GM12878 (cell line): Measurements from ENCODE around the gene LRRC41. TPM values are rescaled to one million over a fixed set of nuclear protein-coding genes. Genes with fewer than 3 reads are reported as not detected.
A peak's percentile ranks its signal among the peaks of the same experiment; 100 is the strongest.
"Not testable (repeated sequence)": the region's sequence is repeated elsewhere in the genome, so short reads cannot be mapped to it uniquely, and the experiment has no call there.

ENCODE experiments used
- ATAC-seq: fragments of 200-7000 bp; cut with Tn5 transposase; 3 replicates; pipeline ENCODE4 v1.9.1; 2020; ENCODE audit warnings: mild to moderate bottlenecking, moderate library complexity
- BruUV-seq: library from RNA; stranded (reverse); fragments of 400-500 nt; replicated peaks from 2 replicates; lab custom pipeline; 2021; lab: Mats Ljungman, UMichigan
- CTCF ChIA-PET: fragments of 300-600 bp; sonication (Branson Sonifier 250); formaldehyde crosslinking; extraction: SDS; loops from one replicate; lab custom pipeline; 2021; ENCODE audit warnings: inconsistent platforms; lab: Yijun Ruan, JAX
- POLR2A ChIA-PET: fragments of 350-600 bp; formaldehyde crosslinking; extraction: SDS; loops from one replicate; lab custom pipeline; 2021; ENCODE audit warnings: inconsistent platforms; lab: Charles Lee
- RAD21 ChIA-PET: fragments of 300-600 bp; sonication (Branson Sonifier 250); formaldehyde crosslinking; loops from one replicate; lab custom pipeline; 2023; ENCODE audit warnings: antibody characterized with exemption; ENCODE audit not compliant: unreplicated experiment; lab: Charles Lee
- SMC1A ChIA-PET: fragments of 300-600 bp; sonication (Branson Sonifier 250); formaldehyde crosslinking; loops from one replicate; lab custom pipeline; 2023; ENCODE audit not compliant: unreplicated experiment, uncharacterized antibody; lab: Charles Lee
- DNase-seq: peaks from one replicate; pipeline ENCODE4 v3.0.0-alpha.2; 2011; ENCODE audit warnings: low read depth, low spot score
- FAIRE-seq: peaks from 3 replicates; lab custom pipeline; 2011; peaks lifted over from hg19 to GRCh38; lab: Jason Lieb, UNC
- H2AFZ ChIP-seq: 2 replicates; pipeline ENCODE4 v1.6.0; 2011; ENCODE audit warnings: low read depth, low read length, control low read depth; ENCODE audit not compliant: control insufficient read depth
- H3K27ac ChIP-seq: 2 replicates; pipeline ENCODE4 v1.5.1; 2011; ENCODE audit warnings: control low read depth; ENCODE audit not compliant: control insufficient read depth, insufficient read depth
- H3K27me3 ChIP-seq, 2 experiments: replicated peaks in 1 of 2; 2 replicates each; pipeline versions ENCODE4 v1.6.0 to v1.6.1; 2011; ENCODE audit warnings: low read length in 1 of 2; ENCODE audit not compliant: control insufficient read depth in 2 of 2, insufficient read depth in 2 of 2
- H3K36me3 ChIP-seq, 2 experiments: 2 replicates each; pipeline ENCODE4 v1.5.1; 2011; ENCODE audit warnings: low read length in 1 of 2; ENCODE audit not compliant: control insufficient read depth in 2 of 2, insufficient read depth in 2 of 2
- H3K4me1 ChIP-seq: 2 replicates; pipeline ENCODE4 v1.6.1; 2011; ENCODE audit warnings: mild to moderate bottlenecking, low read length, moderate library complexity, mixed read lengths; ENCODE audit not compliant: control insufficient read depth, insufficient read depth
- H3K4me2 ChIP-seq: 2 replicates; pipeline ENCODE4 v1.6.0; 2011; ENCODE audit warnings: control low read depth; ENCODE audit not compliant: control insufficient read depth, insufficient read depth
- H3K4me3 ChIP-seq: fragments of 200-600 bp; sonication (generic); 2 replicates; pipeline ENCODE4 v1.5.1; 2016
- H3K79me2 ChIP-seq: 2 replicates; pipeline ENCODE4 v1.6.0; 2011; ENCODE audit warnings: low read length; ENCODE audit not compliant: control insufficient read depth, insufficient read depth
- H3K9ac ChIP-seq: 2 replicates; pipeline ENCODE4 v1.8.0; 2011; ENCODE audit warnings: low read length, control low read depth, mixed read lengths; ENCODE audit not compliant: control insufficient read depth, insufficient read depth
- H3K9me3 ChIP-seq: replicated peaks from 3 replicates; pipeline ENCODE4 v1.5.1; 2011; ENCODE audit warnings: mild to moderate bottlenecking, low read length; ENCODE audit not compliant: control insufficient read depth, insufficient read depth
- H4K20me1 ChIP-seq: 2 replicates; pipeline ENCODE4 v1.6.0; 2011; ENCODE audit not compliant: control insufficient read depth, insufficient read depth
- BCL3 ChIP-seq: IDR thresholded peaks from 2 replicates; pipeline ENCODE4 v1.6.1; 2011; ENCODE audit warnings: borderline replicate concordance, low read depth, mild to moderate bottlenecking, moderate library complexity, low read length; ENCODE audit not compliant: insufficient read depth, poor library complexity, severe bottlenecking
- CBFB ChIP-seq: IDR thresholded peaks from 2 replicates; pipeline ENCODE4 v1.6.1; 2016; ENCODE audit warnings: antibody characterized with exemption, low read depth
- JUNB ChIP-seq: IDR thresholded peaks from 2 replicates; pipeline ENCODE4 v1.6.1; 2016; ENCODE audit warnings: antibody characterized with exemption, mild to moderate bottlenecking
- KDM1A ChIP-seq: fragments of 200-600 bp; sonication (generic); IDR thresholded peaks from 2 replicates; pipeline ENCODE4 v1.6.1; 2016; ENCODE audit warnings: borderline replicate concordance
- LARP7 ChIP-seq: fragments of 450-650 bp; IDR thresholded peaks from 2 replicates; pipeline ENCODE4 v1.6.1; 2017; ENCODE audit warnings: mild to moderate bottlenecking
- NFYA ChIP-seq: IDR thresholded peaks from 2 replicates; pipeline ENCODE4 v1.6.1; 2011; ENCODE audit warnings: low read depth, mild to moderate bottlenecking, low read length, improper control_type of control experiment, borderline replicate concordance
- PAX8 ChIP-seq: fragments of 450-650 bp; IDR thresholded peaks from 2 replicates; pipeline ENCODE4 v1.6.1; 2017; ENCODE audit warnings: mild to moderate bottlenecking, moderate library complexity
- REST ChIP-seq: IDR thresholded peaks from 2 replicates; pipeline ENCODE4 v1.6.1; 2012; ENCODE audit warnings: mild to moderate bottlenecking, low read depth, low read length
- RUNX3 ChIP-seq: IDR thresholded peaks from 2 replicates; pipeline ENCODE4 v1.6.1; 2012; ENCODE audit warnings: low read length, inconsistent platforms
- WGBS: methylation state at CpG from one replicate; pipeline ENCODE4 v1.1.6; 2016; ENCODE audit warnings: low lambda C conversion rate; ENCODE audit not compliant: insufficient replicate concordance, insufficient coverage; ENCODE audit errors: missing lambda C conversion rate; 5-methylcytosine and 5-hydroxymethylcytosine counted together
- in situ Hi-C: fragments of 300-500 bp; cut with MboI; formaldehyde crosslinking; loops from 9 replicates; pipeline ENCODE4 v1.14.3; 2018; ENCODE audit warnings: mixed read lengths
- intact Hi-C: fragments of 100-400 bp; cut with micrococcal nuclease; formaldehyde crosslinking; loops from one replicate; pipeline ENCODE4 v1.14.2; 2022; ENCODE audit not compliant: unreplicated experiment
- polyA plus RNA-seq, 11 experiments: library from polyadenylated mRNA; depleted of rRNA in 4 of 11; unstranded in 6 of 11; stranded (reverse) in 5 of 11; fragments of >200 nt; fragmentation: Nextera tagmentation in 4 of 11; fragmentation: Illumina TruSeq in 1 of 11; extraction: Ambion mirVana in 4 of 11; extraction: Trizol in 1 of 11; gene quantifications; 1 replicate in 1 of 11; 2 replicates in 10 of 11; pipeline versions ENCODE4 v1.2.1 to v1.2.3, GENCODE V29; 2011 to 2016; ENCODE audit warnings: inconsistent platforms in 2 of 11, missing spikeins in 2 of 11, low read depth in 1 of 11
- total RNA-seq, 4 experiments: library from RNA; depleted of rRNA in 3 of 4; stranded (reverse); fragments of >200 nt in 3 of 4; fragmentation: Illumina TruSeq in 1 of 4; extraction: Trizol in 1 of 4; gene quantifications; 2 replicates each; pipeline versions ENCODE4 v1.2.1 to v1.2.3, GENCODE V29; 2013 to 2021

The LRRC41 gene
- total and polyA plus RNA-seq, 10 of the 15 experiments (the other 5 are each of a cell fraction or from before 2014, with no cell fraction given): 12.0 to 79.9 (median 48.5) TPM

- TF ChIP-seq KDM1A: no peak
- TF ChIP-seq PAX8: no peak
- peak; percentile 59 for TF ChIP-seq RUNX3
- TF ChIP-seq, all 136 proteins: peak for 63
Measured at GRCh38 chr1:46340404-46341221, 37.2 kb upstream of the LRRC41 start, which contains the start of gene NSUN4 (continued).

- POLR2A ChIA-PET: interaction anchor here (0.6 to 1.0 kb wide), 2 partner anchors 10 to 91 kb away, joined by 3 read pairs; no protein-coding TSS in a partner anchor
- CTCF ChIA-PET, ATAC-seq, H3K4me3 ChIP-seq, BruUV-seq, SMC1A ChIA-PET, H3K9ac ChIP-seq, H3K4me2 ChIP-seq, H3K9me3 ChIP-seq, H3K27ac ChIP-seq, RAD21 ChIA-PET, H3K27me3 ChIP-seq, FAIRE-seq, DNase-seq, H4K20me1 ChIP-seq, H3K36me3 ChIP-seq, in situ Hi-C loops, H2AFZ ChIP-seq: not testable (repeated sequence)
- Histone ChIP-seq H3K4me1 (peaks cover 35% of the 10 kb centered on the region), H3K79me2 (peaks cover 39% of the 10 kb centered on the region)
- 100% methylated on average over 9 of the region's 14 CpGs for WGBS
- intact Hi-C loops: loop anchor here (10.0 kb wide), 1 partner anchor 203 kb away; the partner anchor contains the start of gene PIK3R3
Measured at GRCh38 chr1:46337409-46337808, 34.0 kb upstream of the LRRC41 start.

- WGBS: 98% methylated on average over 3 of the region's 3 CpGs
- H3K4me3 ChIP-seq: no peak overlapping the region
- no peaks in the 10 kb centered on the region for H3K9me3 ChIP-seq
- no peak for ATAC-seq
- intact Hi-C loops (loop anchor here (10.0 kb wide), 1 partner anchor 200 kb away; the partner anchor contains the start of gene PIK3R3), in situ Hi-C loops (no loop called here)
- H3K27me3 ChIP-seq: no peaks in the 10 kb centered on the region
- H4K20me1 ChIP-seq: no peaks in the 10 kb centered on the region
- RAD21 ChIA-PET: interaction anchor here (0.6 to 1.5 kb wide), 3 partner anchors 9 to 809 kb away, joined by 3 to 6 read pairs (median 3); no protein-coding TSS in a partner anchor
- CTCF ChIA-PET: interaction anchor here (2.8 to 6.2 kb wide), 2 partner anchors 10 to 29 kb away, joined by 56 to 267 read pairs; partner anchors contain the start of genes LRRC41, NSUN4 and UQCRH
- H2AFZ ChIP-seq: no peak overlapping the region
- peaks cover 34% of the 10 kb centered on the region for H3K79me2 ChIP-seq
- no peak overlapping the region for H3K9ac ChIP-seq
- no peaks in the 10 kb centered on the region for H3K36me3 ChIP-seq
- no peak for FAIRE-seq
- peaks cover 29% of the 10 kb centered on the region for H3K4me1 ChIP-seq
- POLR2A ChIA-PET: no interaction called here
- H3K4me2 ChIP-seq: no peak overlapping the region
- DNase-seq: no peak
- no peak overlapping the region for H3K27ac ChIP-seq
- no TSS peak for BruUV-seq
- SMC1A ChIA-PET: interaction anchor here (0.9 to 4.0 kb wide), 3 partner anchors 11 to 192 kb away, joined by 3 to 141 read pairs (median 4); no protein-coding TSS in a partner anchor
- TF ChIP-seq NFYA: no peak
- no peak for TF ChIP-seq BCL3
- TF ChIP-seq CBFB: no peak
- TF ChIP-seq LARP7: no peak
- no peak for TF ChIP-seq JUNB
- no peak for TF ChIP-seq REST
Measured at GRCh38 chr1:46335081-46335480, 31.7 kb upstream of the LRRC41 start.
